SK-N-SH (cell line): ENCODE data around the gene LRMDA. TPM values are rescaled to one million over a fixed set of nuclear protein-coding genes. Genes with fewer than 3 reads are reported as not detected.

Source experiments
- CTCF ChIA-PET: fragments of 300-600, 350-600 bp; formaldehyde crosslinking; extraction: SDS; loops from one replicate; lab custom pipeline; 2021; lab: Yijun Ruan, JAX
- POLR2A ChIA-PET: fragments of 350-600 bp; sonication (Branson Sonifier 250); formaldehyde crosslinking; extraction: SDS; loops from one replicate; lab custom pipeline; 2020; ENCODE audit warnings: antibody characterized with exemption, inconsistent platforms; lab: Yijun Ruan, JAX
- DNase-seq: peaks from one replicate; pipeline ENCODE4 v3.0.0; 2012
- H2AFZ ChIP-seq: fragments of 200-600 bp; sonication (generic); 2 replicates; pipeline ENCODE4 v1.8.1; 2016; ENCODE audit warnings: antibody characterized with exemption, mild to moderate bottlenecking, low read depth
- H3F3A ChIP-seq: fragments of 200-600 bp; sonication (generic); replicated peaks from 2 replicates; pipeline ENCODE3; 2016; ENCODE audit warnings: antibody characterized with exemption, mild to moderate bottlenecking; ENCODE audit not compliant: insufficient read depth
- H3K27ac ChIP-seq, 2 experiments: fragments of 200-500 bp in 1 of 2; fragments of 200-600 bp in 1 of 2; sonication (Bioruptor generic) in 1 of 2; sonication (generic), shearing (Covaris generic) in 1 of 2; 2 replicates each; pipeline versions ENCODE4 v1.5.1 to v1.6.1; 2014 to 2016; ENCODE audit warnings: low read depth in 2 of 2, inconsistent platforms in 1 of 2, low read length in 1 of 2, mild to moderate bottlenecking in 1 of 2, mixed read lengths in 1 of 2
- H3K27me3 ChIP-seq: fragments of 200-600 bp; sonication (generic), shearing (Covaris generic); 2 replicates; pipeline ENCODE4 v1.6.1; 2016; ENCODE audit warnings: mixed run types; ENCODE audit not compliant: insufficient read depth
- H3K36me3 ChIP-seq, 2 experiments: fragments of 200-500 bp in 1 of 2; fragments of 200-600 bp in 1 of 2; sonication (Bioruptor generic) in 1 of 2; sonication (generic) in 1 of 2; replicated peaks in 1 of 2; 2 replicates each; pipeline versions ENCODE3 to v1.5.1; 2014 to 2016; ENCODE audit warnings: low read length in 1 of 2, mild to moderate bottlenecking in 1 of 2; ENCODE audit not compliant: insufficient read depth in 2 of 2, control insufficient read depth in 1 of 2
- H3K4me1 ChIP-seq, 2 experiments: fragments of 200-500 bp in 1 of 2; fragments of 200-600 bp in 1 of 2; sonication (Bioruptor generic) in 1 of 2; sonication (generic), shearing (Covaris generic) in 1 of 2; 2 replicates each; pipeline versions ENCODE4 v1.5.1 to v1.6.1; 2014 to 2016; ENCODE audit warnings: low read depth in 1 of 2, low read length in 1 of 2, mixed run types in 1 of 2; ENCODE audit not compliant: insufficient read depth in 2 of 2, control insufficient read depth in 1 of 2
- H3K4me2 ChIP-seq: fragments of 200-600 bp; sonication (generic), shearing (Covaris generic); 2 replicates; pipeline ENCODE4 v1.6.1; 2017; ENCODE audit warnings: mixed run types
- H3K4me3 ChIP-seq, 2 experiments: fragments of 200-500 bp in 1 of 2; fragments of 200-600 bp in 1 of 2; sonication (Bioruptor generic) in 1 of 2; sonication (generic), shearing (Covaris generic) in 1 of 2; 2 replicates each; pipeline versions ENCODE4 v1.5.1 to v1.8.1; 2014 to 2016; ENCODE audit warnings: low read depth in 2 of 2, inconsistent platforms in 1 of 2, low read length in 1 of 2, mild to moderate bottlenecking in 1 of 2, mixed read lengths in 1 of 2, moderate library complexity in 1 of 2
- H3K79me2 ChIP-seq: fragments of 200-600 bp; sonication (generic); 2 replicates; pipeline ENCODE4 v1.8.1; 2017; ENCODE audit warnings: mild to moderate bottlenecking; ENCODE audit not compliant: insufficient read depth
- H3K9ac ChIP-seq: fragments of 200-600 bp; sonication (generic); 2 replicates; pipeline ENCODE4 v1.6.1; 2017; ENCODE audit warnings: mixed run types
- H3K9me2 ChIP-seq: fragments of 200-600 bp; sonication (generic); 2 replicates; pipeline ENCODE4 v1.6.1; 2017; ENCODE audit warnings: mixed run types
- H3K9me3 ChIP-seq: fragments of 200-600 bp; sonication (generic); 2 replicates; pipeline ENCODE4 v1.6.1; 2017; ENCODE audit warnings: mixed run types, mild to moderate bottlenecking, moderate library complexity
- H4K20me1 ChIP-seq: fragments of 200-600 bp; sonication (generic); 2 replicates; pipeline ENCODE4 v1.6.1; 2017; ENCODE audit warnings: mild to moderate bottlenecking, mixed run types; ENCODE audit not compliant: insufficient read depth
- CHD2 ChIP-seq: fragments of 150-350 bp; IDR thresholded peaks from 2 replicates; pipeline ENCODE4 v1.6.1; 2018; ENCODE audit warnings: low read length; ENCODE audit not compliant: partially characterized antibody
- CTCF ChIP-seq: fragments of 200-600 bp; sonication (generic); IDR thresholded peaks from 2 replicates; pipeline ENCODE4 v1.6.1; 2017; ENCODE audit warnings: antibody characterized with exemption, mild to moderate bottlenecking, moderate library complexity
- ELF1 ChIP-seq: IDR thresholded peaks from 2 replicates; pipeline ENCODE4 v1.4.0; 2012
- EZH2phosphoT487 ChIP-seq: fragments of 200-600 bp; sonication (generic); IDR thresholded peaks from 2 replicates; pipeline ENCODE4 v1.6.1; 2017; ENCODE audit warnings: low read depth, mixed run types, mild to moderate bottlenecking, antibody characterized with exemption, moderate library complexity, borderline replicate concordance
- FOXJ3 ChIP-seq: sonication (generic); formaldehyde crosslinking; IDR thresholded peaks from 2 replicates; pipeline ENCODE4 v1.5.1; 2020; ENCODE audit warnings: mild to moderate bottlenecking, missing genetic modification reagents
- FOXM1 ChIP-seq: IDR thresholded peaks from 2 replicates; pipeline ENCODE4 v1.4.0; 2012; ENCODE audit warnings: low read depth, mild to moderate bottlenecking
- GABPA ChIP-seq: IDR thresholded peaks from 2 replicates; pipeline ENCODE4 v1.4.0; 2012; ENCODE audit warnings: low read depth, mild to moderate bottlenecking
- GATA2 ChIP-seq: sonication (generic); formaldehyde crosslinking; IDR thresholded peaks from 2 replicates; pipeline ENCODE4 v1.5.0; 2020; ENCODE audit warnings: mild to moderate bottlenecking, missing genetic modification reagents
- JUND ChIP-seq: IDR thresholded peaks from 2 replicates; pipeline ENCODE4 v1.4.0; 2012
- MEF2A ChIP-seq: IDR thresholded peaks from 2 replicates; pipeline ENCODE4 v1.4.0; 2012; ENCODE audit warnings: low read depth, borderline replicate concordance
- MXI1 ChIP-seq: IDR thresholded peaks from 2 replicates; pipeline ENCODE4 v1.6.1; 2012; ENCODE audit warnings: mild to moderate bottlenecking, low read depth, low read length, improper control_type of control experiment
- PBX3 ChIP-seq: IDR thresholded peaks from 2 replicates; pipeline ENCODE4; 2012
- POLR2AphosphoS5 ChIP-seq: IDR thresholded peaks from 2 replicates; pipeline ENCODE4 v1.6.1; 2012; ENCODE audit warnings: low read depth, low read length
- RCOR1 ChIP-seq: fragments of 150-350 bp; IDR thresholded peaks from 2 replicates; pipeline ENCODE4 v1.6.1; 2017; ENCODE audit warnings: antibody characterized with exemption, low read length
- RFX5 ChIP-seq: IDR thresholded peaks from 2 replicates; pipeline ENCODE4 v1.6.1; 2012; ENCODE audit warnings: mild to moderate bottlenecking, improper control_type of control experiment, low read length
- RXRA ChIP-seq: IDR thresholded peaks from 2 replicates; pipeline ENCODE4 v1.4.0; 2012; ENCODE audit warnings: low read depth, mild to moderate bottlenecking, borderline replicate concordance
- SIN3A ChIP-seq: IDR thresholded peaks from 2 replicates; pipeline ENCODE4 v1.6.1; 2012; ENCODE audit warnings: low read depth, mild to moderate bottlenecking, low read length, moderate library complexity, borderline replicate concordance
- SMC3 ChIP-seq: IDR thresholded peaks from 2 replicates; pipeline ENCODE4 v1.6.1; 2012; ENCODE audit warnings: low read depth, low read length, improper control_type of control experiment
- TAF1 ChIP-seq: IDR thresholded peaks from 2 replicates; pipeline ENCODE4 v1.6.1; 2012; ENCODE audit warnings: low read depth, mild to moderate bottlenecking, low read length, moderate library complexity, borderline replicate concordance
- USF1 ChIP-seq: IDR thresholded peaks from 2 replicates; pipeline ENCODE4 v1.4.0; 2012; ENCODE audit warnings: low read depth, borderline replicate concordance
- YY1 ChIP-seq: IDR thresholded peaks from 2 replicates; pipeline ENCODE4 v1.4.0; 2012; ENCODE audit warnings: low read depth, mild to moderate bottlenecking
- ZBTB33 ChIP-seq: IDR thresholded peaks from 2 replicates; pipeline ENCODE4 v1.4.0; 2012; ENCODE audit warnings: low read depth, borderline replicate concordance
- WGBS: methylation state at CpG from one replicate; pipeline ENCODE4 v1.1.6; 2017; ENCODE audit warnings: low lambda C conversion rate; 5-methylcytosine and 5-hydroxymethylcytosine counted together
- polyA plus RNA-seq, 3 experiments: library from polyadenylated mRNA; depleted of rRNA; stranded (reverse); fragments of >200 nt; gene quantifications; 2 replicates each; pipeline ENCODE4 v1.2.3, GENCODE V29; 2012

LRMDA gene
- polyA plus RNA-seq, 1 of the 3 experiments (the other 2 are of a cell fraction) = 0.95 TPM

- Histone ChIP-seq H3K36me3 (no peaks in the 10 kb centered on the region), H3K27me3 (no peaks in the 10 kb centered on the region), H3K4me1 (no peaks in the 10 kb centered on the region), H3F3A (no peaks in the 10 kb centered on the region), H2AFZ (no peak overlapping the region), H4K20me1 (no peaks in the 10 kb centered on the region), H3K4me2 (no peak overlapping the region), H3K9me3 (no peaks in the 10 kb centered on the region), H3K27ac (no peak overlapping the region), H3K79me2 (no peaks in the 10 kb centered on the region), H3K4me3 (no peak overlapping the region), H3K9ac (no peak overlapping the region), H3K9me2 (no peaks in the 10 kb centered on the region)
- ChIA-PET CTCF (no interaction called here), POLR2A (no interaction called here)
- no peak for DNase-seq
- TF ChIP-seq FOXJ3 (CRISPR knock-in tag) (no peak), TAF1 (no peak), POLR2AphosphoS5 (no peak), JUND (no peak), MEF2A (no peak), EZH2phosphoT487 (no peak), CHD2 (no peak), SIN3A (no peak), ZBTB33 (no peak), SMC3 (no peak), FOXM1 (no peak), GATA2 (CRISPR knock-in tag) (no peak), MXI1 (no peak), CTCF (no peak)
- WGBS = 83% methylated on average over 3 of the region's 3 CpGs
Observed at GRCh38 chr10:76210211-76210610, 778.8 kb downstream of the LRMDA start.

- Histone ChIP-seq H2AFZ (no peak overlapping the region), H3K9me2 (no peaks in the 10 kb centered on the region), H4K20me1 (no peaks in the 10 kb centered on the region), H3K27ac (no peak overlapping the region), H3K36me3 (no peaks in the 10 kb centered on the region), H3K27me3 (no peaks in the 10 kb centered on the region), H3K4me3 (no peak overlapping the region), H3K9ac (no peak overlapping the region), H3K4me2 (no peak overlapping the region), H3F3A (no peaks in the 10 kb centered on the region), H3K79me2 (no peaks in the 10 kb centered on the region), H3K4me1 (no peaks in the 10 kb centered on the region), H3K9me3 (no peaks in the 10 kb centered on the region)
- no peak for DNase-seq
- POLR2A ChIA-PET = no interaction called here
- CTCF ChIA-PET = no interaction called here
- 63% methylated on average over 1 of the region's 1 CpG for WGBS
- TF ChIP-seq YY1 (no peak), EZH2phosphoT487 (no peak), USF1 (no peak), SMC3 (no peak), RCOR1 (no peak), SIN3A (no peak), RXRA (no peak), JUND (no peak), ELF1 (no peak), MXI1 (no peak), PBX3 (no peak), GABPA (no peak), RFX5 (no peak), CTCF (no peak)
Observed at GRCh38 chr10:76211691-76212090, 780.3 kb downstream of the LRMDA start.
